Measurements from ENCODE around the gene CSPG5.

Gene CSPG5

DNA sequence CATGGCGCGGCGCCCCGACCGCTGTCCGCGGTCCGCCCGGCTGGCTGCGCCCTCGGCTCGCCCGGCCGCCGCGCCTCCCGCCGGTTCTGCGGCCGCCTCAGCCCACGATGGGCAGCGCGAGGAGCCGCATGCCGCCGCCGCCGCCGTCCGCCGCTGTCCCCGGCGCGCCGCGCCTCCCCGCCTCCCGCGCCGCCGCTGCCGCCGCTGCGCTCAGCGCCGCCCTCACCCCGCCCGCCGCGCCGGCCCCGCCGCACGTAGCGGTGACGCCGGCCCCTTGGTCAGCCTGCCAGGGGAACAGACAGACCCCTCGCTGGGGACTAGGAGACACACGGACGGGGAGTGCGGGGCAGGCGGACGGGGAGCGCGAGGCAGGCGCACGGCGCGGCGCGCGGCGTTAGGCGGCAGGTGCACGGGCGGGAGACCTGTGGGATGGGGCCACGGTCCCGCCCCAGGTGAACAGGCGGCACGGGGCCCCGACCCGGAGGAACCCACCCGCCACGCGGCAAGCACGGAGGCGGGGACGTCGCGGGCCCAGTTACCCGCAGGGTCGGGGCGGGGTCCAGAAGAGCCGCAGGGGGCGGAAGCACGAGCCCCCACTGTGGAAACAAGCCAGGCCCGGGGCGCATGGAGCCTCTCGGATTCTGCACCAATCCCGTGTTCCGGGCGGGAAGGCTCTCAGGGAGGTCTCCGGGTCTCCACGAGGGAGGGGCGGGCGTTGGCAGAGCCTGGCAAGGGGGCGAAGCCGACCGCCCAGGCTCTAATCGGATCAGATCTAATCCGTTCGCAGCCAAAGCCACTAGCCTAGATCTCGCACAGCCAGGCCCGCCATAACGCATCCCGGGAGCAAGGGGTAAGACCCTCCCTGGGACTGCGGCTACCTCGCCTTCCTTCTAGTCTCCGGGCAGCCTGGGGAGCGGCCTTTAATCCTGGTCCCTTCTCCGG, at the start of gene CSPG5:
Gene CSPG5 (minus strand): TSS at position 175 of the 942 bp plus-strand sequence. CDS start 172 bp downstream, at position 3.
- DNase-seq, result peak; percentile 23

- DNase-seq, result no peak
Measured at GRCh38 chr3:47628426-47628825, 49.8 kb upstream of the CSPG5 start.

DNA sequence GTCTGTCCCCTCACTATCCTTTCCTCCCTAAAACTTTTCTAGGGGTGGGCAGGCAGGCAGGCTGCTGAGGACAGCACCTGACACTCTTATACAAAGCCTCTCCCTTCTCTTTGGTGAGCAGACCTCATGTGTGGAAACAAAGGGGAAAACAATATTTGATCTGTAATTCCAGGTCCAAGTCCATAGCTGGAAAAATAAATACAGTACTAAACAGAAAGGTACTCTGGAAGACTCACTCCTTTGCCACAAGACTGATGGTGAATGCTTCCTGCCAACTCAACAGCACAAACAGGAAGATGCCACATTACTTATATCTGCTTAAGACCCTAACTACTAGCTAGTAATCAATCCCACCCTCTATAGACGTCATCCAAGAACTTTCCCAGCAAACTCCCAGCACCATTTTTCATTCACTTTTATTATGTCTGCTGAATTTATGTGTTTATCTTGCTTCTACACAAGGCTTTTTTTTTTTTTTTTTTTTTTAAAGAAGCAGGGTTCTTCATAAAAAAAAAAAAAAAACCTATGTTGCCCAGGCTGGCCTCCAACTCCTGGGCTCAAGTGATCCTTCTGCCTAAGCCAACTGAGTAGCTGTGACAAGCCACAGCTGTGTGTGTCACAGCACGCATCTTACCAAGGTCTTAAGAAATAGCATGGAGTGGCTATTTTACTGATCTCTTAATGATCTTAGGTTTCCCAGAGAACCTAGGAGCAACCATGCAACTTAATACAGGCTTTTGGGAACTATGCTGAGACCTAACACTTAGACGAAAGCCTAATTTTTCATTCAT, 44.2 kb upstream of the CSPG5 start:
- DNase-seq, result no peak

GRCh38 chr3:47617086-47618010, 38.7 kb upstream of the CSPG5 start:
- DNase-seq, result no peak

GRCh38 chr3:47614788-47615187, 36.1 kb upstream of the CSPG5 start:
- DNase-seq, result no peak

DNA sequence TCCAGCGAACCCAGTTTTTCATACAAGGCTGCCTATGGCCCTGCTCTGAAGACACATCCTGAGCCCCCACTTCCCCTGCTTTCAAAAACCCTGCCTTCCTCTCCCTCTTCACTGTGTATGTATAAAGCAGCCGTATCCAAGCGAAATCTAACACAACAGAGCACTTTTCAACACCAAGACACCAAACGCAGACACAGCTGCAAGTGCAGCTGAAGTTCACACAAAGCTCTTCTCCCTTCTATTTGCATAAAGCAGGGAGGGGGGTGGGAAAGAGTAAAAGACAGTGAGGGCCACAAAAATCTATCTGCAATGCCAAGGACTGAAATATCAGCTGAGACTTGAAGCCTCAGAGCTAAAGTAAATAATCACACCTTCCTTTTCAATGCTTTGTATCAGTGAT, 35.1 kb upstream of the CSPG5 start:
- DNase-seq, result no peak

DNA sequence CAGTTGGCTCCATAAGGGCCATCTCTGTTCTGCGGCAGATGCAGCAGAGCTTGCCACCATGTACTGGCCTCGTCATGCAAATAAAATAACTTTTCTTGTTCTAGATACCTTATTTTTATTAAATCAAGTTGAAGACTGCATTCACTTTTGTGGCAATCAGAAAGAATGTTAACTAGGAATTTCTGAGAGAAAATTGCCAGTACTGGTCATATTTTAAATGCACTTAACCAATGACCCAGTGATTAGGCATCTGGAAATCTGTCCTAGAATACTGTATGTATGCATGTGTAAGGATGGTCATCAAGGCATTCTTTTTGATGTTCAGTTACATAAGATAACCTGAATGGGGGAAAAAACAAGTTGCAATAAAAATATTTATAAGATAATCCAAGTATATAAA, 34.2 kb upstream of the CSPG5 start:
- DNase-seq, result no peak

DNA sequence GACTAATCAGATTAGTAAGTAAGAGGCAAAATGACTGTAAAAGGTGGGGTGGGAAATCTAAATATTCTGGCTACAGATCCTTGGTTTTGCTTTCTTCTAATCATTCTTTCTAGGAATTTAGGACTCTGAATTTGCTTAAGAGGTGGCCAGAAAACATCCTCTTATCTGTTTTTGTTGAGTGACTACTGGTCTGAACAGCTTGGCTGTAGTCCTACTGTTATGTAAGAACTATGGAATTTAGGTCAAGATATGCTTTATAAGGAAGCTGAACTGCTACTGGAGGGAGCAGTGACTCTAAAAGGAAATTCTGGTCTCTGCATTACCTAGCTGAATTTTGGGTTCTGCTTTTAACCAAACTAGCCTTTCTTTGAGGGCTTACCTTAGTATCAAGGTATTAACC, 33.5 kb upstream of the CSPG5 start:
- no peak for DNase-seq

DNA sequence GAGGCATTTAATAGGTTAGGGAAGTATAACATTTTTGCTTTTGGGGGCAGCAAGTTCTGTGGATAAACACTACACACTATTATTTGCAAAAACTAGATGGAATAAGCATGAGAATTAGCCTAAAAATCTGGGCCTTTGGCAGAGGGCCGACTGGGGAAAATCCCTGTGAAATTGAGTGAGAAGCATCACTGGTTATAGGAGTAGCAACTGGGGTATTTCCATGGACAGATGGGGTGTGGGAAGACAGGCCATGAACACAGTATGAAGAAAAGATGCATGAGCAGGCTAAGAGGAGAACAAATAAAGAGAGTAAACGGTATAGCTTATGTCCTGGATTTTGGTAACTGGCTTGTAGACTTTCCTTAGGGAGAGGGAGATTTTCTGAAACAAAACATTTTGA, 32.9 kb upstream of the CSPG5 start:
- no peak for DNase-seq

DNA sequence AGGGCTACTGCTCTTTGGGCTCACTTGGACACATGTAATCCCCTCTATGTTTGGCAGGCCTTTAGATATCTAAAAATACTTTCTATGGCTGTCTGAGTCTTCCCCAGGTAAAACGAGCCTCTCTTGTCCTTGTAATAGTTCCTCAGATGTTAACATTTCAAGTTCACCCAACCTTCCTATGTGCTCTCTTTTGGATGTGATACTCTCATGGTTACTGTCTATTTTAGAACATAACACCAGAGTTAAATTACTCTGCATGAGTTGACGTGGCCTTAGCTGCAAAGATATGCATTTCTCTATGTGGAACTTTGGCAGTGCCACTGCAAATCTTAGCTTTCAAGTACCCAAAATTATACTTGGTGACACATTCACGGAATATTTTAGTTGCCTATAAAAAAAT, 31.9 kb upstream of the CSPG5 start:
- no peak for DNase-seq

- DNase-seq, result no peak
Measured at GRCh38 chr3:47607335-47607734, 28.7 kb upstream of the CSPG5 start.

- no peak for DNase-seq
Measured at GRCh38 chr3:47606165-47606564, 27.5 kb upstream of the CSPG5 start.

DNA sequence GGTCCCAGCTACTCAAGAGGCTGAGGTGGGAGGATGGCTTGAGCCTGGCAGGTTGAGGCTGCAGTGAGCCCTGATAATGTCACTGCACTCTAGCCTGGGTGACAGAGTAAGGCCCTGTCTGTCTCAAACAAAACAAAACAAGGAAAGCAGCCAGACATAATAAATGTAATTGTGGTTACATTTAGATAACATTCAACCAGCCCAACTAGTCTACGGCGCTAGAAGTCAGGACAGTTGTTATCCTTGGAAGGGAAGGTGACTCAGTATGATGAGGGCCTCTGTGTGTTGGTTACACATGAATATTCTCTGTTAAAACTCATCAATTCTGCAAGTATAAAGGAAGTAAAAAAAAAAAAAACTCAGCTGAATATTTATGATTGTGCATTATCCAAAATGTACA, 27.0 kb upstream of the CSPG5 start:
- no peak for DNase-seq

DNA sequence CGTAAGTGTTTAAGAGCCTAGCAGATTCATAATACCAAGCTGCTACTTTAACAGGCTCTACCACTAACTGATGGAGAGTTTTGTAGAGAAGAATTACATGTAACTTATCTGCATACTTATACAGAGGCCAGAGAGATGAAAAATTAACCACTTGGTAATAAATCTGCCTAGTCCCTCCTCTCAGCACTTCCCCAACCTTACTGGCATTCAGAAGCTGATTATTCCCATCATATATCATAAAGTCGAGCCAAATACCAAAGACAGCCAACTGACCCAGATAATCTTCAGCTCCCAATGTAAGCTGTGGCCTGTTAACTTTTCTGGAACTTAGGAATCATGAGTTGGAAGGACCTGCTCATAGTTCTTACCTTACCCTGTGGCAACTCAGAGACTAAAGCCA, 25.5 kb upstream of the CSPG5 start:
- no peak for DNase-seq

DNA sequence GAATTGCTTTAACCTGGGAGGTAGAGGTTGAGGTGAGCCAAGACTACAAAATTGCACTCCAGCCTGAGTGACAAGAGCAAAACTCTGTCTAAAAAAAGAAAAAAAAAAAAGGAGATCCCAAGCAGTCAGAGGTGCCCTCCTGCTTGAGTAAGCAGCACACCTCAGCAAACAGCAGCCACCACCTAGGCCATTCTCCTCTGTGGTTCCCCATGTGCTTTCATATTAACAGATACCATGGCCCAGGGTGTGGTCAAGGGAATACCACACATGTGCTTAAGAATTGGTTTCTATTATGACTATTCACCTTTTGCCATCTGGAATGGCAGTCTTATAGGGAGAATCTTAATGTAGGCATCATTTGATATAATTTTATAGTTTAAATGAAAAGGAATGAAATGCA, 24.7 kb upstream of the CSPG5 start:
- no peak for DNase-seq

- no peak for DNase-seq
Measured at GRCh38 chr3:47601281-47601680, 22.6 kb upstream of the CSPG5 start.

- DNase-seq, result no peak
Measured at GRCh38 chr3:47594792-47595191, 16.1 kb upstream of the CSPG5 start.

- no peak for DNase-seq
Measured at GRCh38 chr3:47592066-47592795, 13.6 kb upstream of the CSPG5 start.

GRCh38 chr3:47590216-47590615, 11.6 kb upstream of the CSPG5 start:
- DNase-seq, result no peak

DNA sequence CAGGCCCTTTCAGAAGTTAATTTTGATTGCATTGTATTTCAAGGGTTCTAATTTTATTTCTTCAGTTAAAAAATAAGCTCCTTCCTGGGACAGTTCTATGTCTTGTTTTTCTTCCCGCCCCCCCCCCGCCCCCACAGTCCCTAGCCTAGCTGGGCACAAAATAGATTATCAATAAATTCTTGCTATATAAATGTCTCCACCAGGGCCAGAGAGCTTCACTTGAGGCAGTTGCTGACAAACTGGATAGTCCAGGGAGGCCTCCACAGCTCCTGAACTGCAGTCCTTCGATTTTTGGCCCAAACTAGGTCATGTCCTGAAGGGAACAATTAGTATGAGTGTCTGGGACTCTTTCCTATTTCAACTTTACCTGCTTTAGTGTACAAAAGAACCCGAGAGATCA, 9.9 kb upstream of the CSPG5 start:
- DNase-seq, result no peak

- DNase-seq, result no peak
Measured at GRCh38 chr3:47588053-47588452, 9.4 kb upstream of the CSPG5 start.

DNA sequence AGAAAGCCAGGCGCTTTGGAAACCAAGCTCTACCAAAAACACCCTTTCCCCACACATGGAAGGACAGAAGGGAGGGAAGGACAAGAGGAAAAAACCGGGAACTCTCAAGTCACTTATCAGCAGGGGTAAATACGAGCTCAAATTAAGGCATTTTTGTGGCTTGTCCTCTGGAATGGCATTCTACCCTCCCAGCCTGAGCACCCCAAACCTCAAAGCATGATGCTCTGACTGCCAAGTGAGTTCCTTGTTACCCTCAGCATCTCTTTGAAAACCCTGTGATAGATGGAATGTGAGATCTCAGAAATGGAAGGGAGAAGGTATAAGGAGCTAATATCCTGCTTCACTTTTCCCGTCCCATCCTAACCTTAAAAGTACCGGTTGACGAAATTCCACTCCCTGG, 8.1 kb upstream of the CSPG5 start:
- no peak for DNase-seq
